Measurements from ENCODE around the gene SLC9A3.

Gene SLC9A3

GRCh38 chr5:451587-452458 lies 72.4 kb downstream of the SLC9A3 start:
- peaks cover 73% of the 10 kb centered on the region for H3K36me3 ChIP-seq (ENCODE audit: control insufficient read depth, insufficient read depth, low read length)
- H3K4me1 ChIP-seq (ENCODE audit: control insufficient read depth, insufficient read depth, low read length): peaks cover 10% of the 10 kb centered on the region

GRCh38 chr5:449151-449550 lies 75.1 kb downstream of the SLC9A3 start:
- H3K9me3 ChIP-seq (ENCODE audit: control insufficient read depth, insufficient read depth, low read length): no peaks in the 10 kb centered on the region
- H3K36me3 ChIP-seq (ENCODE audit: control insufficient read depth, insufficient read depth, low read length): peaks cover 69% of the 10 kb centered on the region
- no peaks in the 10 kb centered on the region for H3K4me1 ChIP-seq (ENCODE audit: control insufficient read depth, insufficient read depth, low read length)
- H3K27me3 ChIP-seq (ENCODE audit: control insufficient read depth, insufficient read depth, low read length): no peaks in the 10 kb centered on the region
- no peak overlapping the region for H3K27ac ChIP-seq (ENCODE audit: low read depth, low read length)
- no peak overlapping the region for H3K9ac ChIP-seq (ENCODE audit: low read depth, low read length)
- H3K4me3 ChIP-seq (ENCODE audit: low read depth, low read length): no peak overlapping the region

More at GRCh38 chr5:451587-452458, 72.4 kb downstream of the SLC9A3 start:
- Histone ChIP-seq H3K9me3 (ENCODE audit: control insufficient read depth, insufficient read depth, low read length) (no peaks in the 10 kb centered on the region), H3K9ac (ENCODE audit: low read depth, low read length) (no peak overlapping the region), H3K27ac (ENCODE audit: low read depth, low read length) (no peak overlapping the region), H3K27me3 (ENCODE audit: control insufficient read depth, insufficient read depth, low read length) (no peaks in the 10 kb centered on the region), H3K4me3 (ENCODE audit: low read depth, low read length) (no peak overlapping the region)

GRCh38 chr5:448766-449090 lies 75.5 kb downstream of the SLC9A3 start:
- H3K9ac ChIP-seq (ENCODE audit: low read depth, low read length): no peak overlapping the region
- no peaks in the 10 kb centered on the region for H3K9me3 ChIP-seq (ENCODE audit: control insufficient read depth, insufficient read depth, low read length)
- H3K4me3 ChIP-seq (ENCODE audit: low read depth, low read length): no peak overlapping the region
- H3K27me3 ChIP-seq (ENCODE audit: control insufficient read depth, insufficient read depth, low read length): no peaks in the 10 kb centered on the region
- peaks cover 65% of the 10 kb centered on the region for H3K36me3 ChIP-seq (ENCODE audit: control insufficient read depth, insufficient read depth, low read length)
- H3K4me1 ChIP-seq (ENCODE audit: control insufficient read depth, insufficient read depth, low read length): no peaks in the 10 kb centered on the region
- H3K27ac ChIP-seq (ENCODE audit: low read depth, low read length): no peak overlapping the region

- Histone ChIP-seq H3K4me3 (ENCODE audit: low read depth, low read length) (no peak overlapping the region), H3K36me3 (ENCODE audit: control insufficient read depth, insufficient read depth, low read length) (peaks cover 59% of the 10 kb centered on the region), H3K27me3 (ENCODE audit: control insufficient read depth, insufficient read depth, low read length) (no peaks in the 10 kb centered on the region; the same call in 1 of the 2 replicates), H3K4me1 (ENCODE audit: control insufficient read depth, insufficient read depth, low read length) (no peaks in the 10 kb centered on the region), H3K27ac (ENCODE audit: low read depth, low read length) (no peak overlapping the region), H3K9ac (ENCODE audit: low read depth, low read length) (no peak overlapping the region), H3K9me3 (ENCODE audit: control insufficient read depth, insufficient read depth, low read length) (no peaks in the 10 kb centered on the region)
These were observed 76.0 kb downstream of the SLC9A3 start for GRCh38 chr5:448061-448765.

- Histone ChIP-seq H3K27me3 (ENCODE audit: control insufficient read depth, insufficient read depth, low read length) (no peaks in the 10 kb centered on the region; the same call in 1 of the 2 replicates), H3K9ac (ENCODE audit: low read depth, low read length) (no peak overlapping the region), H3K4me3 (ENCODE audit: low read depth, low read length) (no peak overlapping the region), H3K4me1 (ENCODE audit: control insufficient read depth, insufficient read depth, low read length) (no peaks in the 10 kb centered on the region), H3K36me3 (ENCODE audit: control insufficient read depth, insufficient read depth, low read length) (peaks cover 54% of the 10 kb centered on the region), H3K27ac (ENCODE audit: low read depth, low read length) (no peak overlapping the region), H3K9me3 (ENCODE audit: control insufficient read depth, insufficient read depth, low read length) (no peaks in the 10 kb centered on the region)
These were observed 76.7 kb downstream of the SLC9A3 start for GRCh38 chr5:447501-447900.

- H3K27ac ChIP-seq (ENCODE audit: low read depth, low read length): no peak overlapping the region
- H3K27me3 ChIP-seq (ENCODE audit: control insufficient read depth, insufficient read depth, low read length): no peaks in the 10 kb centered on the region; the same call in 1 of the 2 replicates
- no peak overlapping the region for H3K4me3 ChIP-seq (ENCODE audit: low read depth, low read length)
- H3K4me1 ChIP-seq (ENCODE audit: control insufficient read depth, insufficient read depth, low read length): no peaks in the 10 kb centered on the region
- H3K9ac ChIP-seq (ENCODE audit: low read depth, low read length): no peak overlapping the region
- peaks cover 49% of the 10 kb centered on the region for H3K36me3 ChIP-seq (ENCODE audit: control insufficient read depth, insufficient read depth, low read length)
- H3K9me3 ChIP-seq (ENCODE audit: control insufficient read depth, insufficient read depth, low read length): no peaks in the 10 kb centered on the region
These were observed 77.4 kb downstream of the SLC9A3 start for GRCh38 chr5:446883-447263.

- no peak overlapping the region for H3K4me3 ChIP-seq (ENCODE audit: low read depth, low read length)
- H3K27me3 ChIP-seq (ENCODE audit: control insufficient read depth, insufficient read depth, low read length): no peaks in the 10 kb centered on the region; the same call in 1 of the 2 replicates
- H3K36me3 ChIP-seq (ENCODE audit: control insufficient read depth, insufficient read depth, low read length): peaks cover 47% of the 10 kb centered on the region
- no peak overlapping the region for H3K27ac ChIP-seq (ENCODE audit: low read depth, low read length)
- H3K9ac ChIP-seq (ENCODE audit: low read depth, low read length): no peak overlapping the region
- H3K4me1 ChIP-seq (ENCODE audit: control insufficient read depth, insufficient read depth, low read length): no peaks in the 10 kb centered on the region
- no peaks in the 10 kb centered on the region for H3K9me3 ChIP-seq (ENCODE audit: control insufficient read depth, insufficient read depth, low read length)
These were observed 78.0 kb downstream of the SLC9A3 start for GRCh38 chr5:446066-446882.

- no peak overlapping the region for H3K9ac ChIP-seq (ENCODE audit: low read depth, low read length)
- peaks cover 42% of the 10 kb centered on the region for H3K36me3 ChIP-seq (ENCODE audit: control insufficient read depth, insufficient read depth, low read length)
- H3K4me3 ChIP-seq (ENCODE audit: low read depth, low read length): no peak overlapping the region
- no peak overlapping the region for H3K27ac ChIP-seq (ENCODE audit: low read depth, low read length)
- no peaks in the 10 kb centered on the region; the same call in 1 of the 2 replicates for H3K27me3 ChIP-seq (ENCODE audit: control insufficient read depth, insufficient read depth, low read length)
- H3K9me3 ChIP-seq (ENCODE audit: control insufficient read depth, insufficient read depth, low read length): no peaks in the 10 kb centered on the region
- H3K4me1 ChIP-seq (ENCODE audit: control insufficient read depth, insufficient read depth, low read length): no peaks in the 10 kb centered on the region
These were observed 78.7 kb downstream of the SLC9A3 start for GRCh38 chr5:445591-445990.

- H3K9me3 ChIP-seq (ENCODE audit: control insufficient read depth, insufficient read depth, low read length): no peaks in the 10 kb centered on the region
- no peaks in the 10 kb centered on the region; the same call in 1 of the 2 replicates for H3K27me3 ChIP-seq (ENCODE audit: control insufficient read depth, insufficient read depth, low read length)
- no peaks in the 10 kb centered on the region for H3K4me1 ChIP-seq (ENCODE audit: control insufficient read depth, insufficient read depth, low read length)
- H3K9ac ChIP-seq (ENCODE audit: low read depth, low read length): no peak overlapping the region
- H3K36me3 ChIP-seq (ENCODE audit: control insufficient read depth, insufficient read depth, low read length): peaks cover 30% of the 10 kb centered on the region
- no peak overlapping the region for H3K27ac ChIP-seq (ENCODE audit: low read depth, low read length)
- H3K4me3 ChIP-seq (ENCODE audit: low read depth, low read length): peak overlapping the region; percentile 95
These were observed 80.0 kb downstream of the SLC9A3 start for GRCh38 chr5:444226-444625.

GRCh38 chr5:443239-444151 lies 80.8 kb downstream of the SLC9A3 start:
- Histone ChIP-seq H3K27ac (ENCODE audit: low read depth, low read length) (no peak overlapping the region), H3K4me1 (ENCODE audit: control insufficient read depth, insufficient read depth, low read length) (no peaks in the 10 kb centered on the region), H3K9me3 (ENCODE audit: control insufficient read depth, insufficient read depth, low read length) (no peaks in the 10 kb centered on the region), H3K4me3 (ENCODE audit: low read depth, low read length) (peak overlapping the region; percentile 95), H3K9ac (ENCODE audit: low read depth, low read length) (peak overlapping the region; percentile 24), H3K27me3 (ENCODE audit: control insufficient read depth, insufficient read depth, low read length) (no peaks in the 10 kb centered on the region; the same call in 1 of the 2 replicates), H3K36me3 (ENCODE audit: control insufficient read depth, insufficient read depth, low read length) (peaks cover 24% of the 10 kb centered on the region)
